CD4-positive, CD25-positive, alpha-beta regulatory T cell (primary cell): ENCODE results near the gene TARBP2. TPM values are rescaled to one million over a fixed set of nuclear protein-coding genes. Genes with fewer than 3 reads are reported as not detected.

Experiments
- ATAC-seq, 2 donors: fragments of 150-1000 bp; cut with Tn5 transposase; one replicate each; pipeline ENCODE4 v1.10.0; 2021; ENCODE audit warnings: low read depth in 2 of 2, moderate number of reproducible peaks in 2 of 2, moderate library complexity in 1 of 2
- DNase-seq, 3 donors: peaks; one replicate each; pipeline versions ENCODE4 v3.0.0 to v3.0.0-alpha.2; 2012 to 2022; ENCODE audit warnings: mixed read lengths in 1 of 3
- H3K27ac ChIP-seq: one replicate; pipeline ENCODE4 v1.7.0; 2013; ENCODE audit warnings: mild to moderate bottlenecking, low read length; ENCODE audit not compliant: insufficient read depth, poor library complexity, severe bottlenecking
- H3K27me3 ChIP-seq: one replicate; pipeline ENCODE4 v1.7.0; 2013; ENCODE audit warnings: low read length; ENCODE audit not compliant: control insufficient read depth, insufficient read depth
- H3K36me3 ChIP-seq: one replicate; pipeline ENCODE4 v1.7.0; 2013; ENCODE audit warnings: mild to moderate bottlenecking, low read length, moderate library complexity; ENCODE audit not compliant: control insufficient read depth, insufficient read depth
- H3K4me1 ChIP-seq: 2 replicates; pipeline ENCODE4 v1.7.0; 2013; ENCODE audit warnings: mild to moderate bottlenecking, low read length; ENCODE audit not compliant: insufficient read depth, control insufficient read depth, poor library complexity, severe bottlenecking
- H3K4me3 ChIP-seq: one replicate; pipeline ENCODE4 v1.7.0; 2013; ENCODE audit warnings: low read depth, mild to moderate bottlenecking, low read length, moderate library complexity
- H3K9me3 ChIP-seq, 2 experiments: 1 replicate in 1 of 2; 2 replicates in 1 of 2; pipeline ENCODE4 v1.7.0; 2013; ENCODE audit warnings: low read length in 2 of 2, mild to moderate bottlenecking in 1 of 2, moderate library complexity in 1 of 2; ENCODE audit not compliant: control insufficient read depth in 2 of 2
- H3K27ac Mint-ChIP-seq, 3 donors: one replicate each; pipeline ENCODE4 v1.8.0; 2020 to 2022; ENCODE audit warnings: mild to moderate bottlenecking in 3 of 3, mixed read lengths in 3 of 3, moderate library complexity in 2 of 3
- H3K27me3 Mint-ChIP-seq: one replicate; pipeline ENCODE4 v1.8.0; 2022; ENCODE audit warnings: mild to moderate bottlenecking, mixed read lengths
- H3K36me3 Mint-ChIP-seq: one replicate; pipeline ENCODE4 v1.8.0; 2020; ENCODE audit warnings: mixed read lengths
- H3K4me1 Mint-ChIP-seq, 4 donors: one replicate each; pipeline ENCODE4 v1.8.0; 2020 to 2022; ENCODE audit warnings: mixed read lengths in 4 of 4, mild to moderate bottlenecking in 1 of 4
- H3K4me3 Mint-ChIP-seq, 4 donors: one replicate each; pipeline ENCODE4 v1.8.0; 2020 to 2022; ENCODE audit warnings: mild to moderate bottlenecking in 4 of 4, mixed read lengths in 4 of 4, moderate library complexity in 3 of 4
- H3K9me3 Mint-ChIP-seq, 7 donors: one replicate each; pipeline ENCODE4 v1.8.0; 2020 to 2022; ENCODE audit warnings: mixed read lengths in 7 of 7, mild to moderate bottlenecking in 3 of 7, moderate library complexity in 2 of 7
- polyA plus RNA-seq, 4 donors: library from polyadenylated mRNA; unstranded; fragments of 300-500 nt; fragmentation: Illumina TruSeq; gene quantifications; one replicate each; pipeline ENCODE4 v1.2.3, GENCODE V29; 2021
- total RNA-seq: library from RNA; stranded (reverse); gene quantifications from one replicate; pipeline ENCODE4 v1.2.3, GENCODE V29; 2022

The TARBP2 gene
- total and polyA plus RNA-seq, 5 donors from 2014 or later, result 22.5 to 29.1 (median 25.1) TPM

DNA sequence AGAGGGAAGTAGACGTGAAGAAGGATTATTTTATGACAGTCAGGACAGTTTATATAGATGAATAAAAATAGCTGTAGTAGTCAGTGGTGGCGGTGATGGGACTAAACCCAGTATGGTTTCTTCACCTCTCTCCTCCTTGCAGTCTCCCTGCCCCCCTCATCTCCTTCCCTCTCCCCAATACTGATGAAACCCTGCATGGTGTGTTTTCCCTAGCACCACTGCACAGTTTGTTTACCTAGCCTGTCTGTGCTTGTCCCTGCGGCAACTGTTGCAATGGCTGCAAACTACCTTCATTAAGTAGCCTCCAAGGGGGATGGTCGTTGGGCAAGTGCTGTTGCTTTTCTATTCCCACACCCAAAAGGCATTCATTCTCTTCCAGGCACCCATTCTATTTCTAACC lies 34.4 kb upstream of the TARBP2 start:
- peaks cover 97% of the 10 kb centered on the region for H3K36me3 ChIP-seq
- Mint-ChIP-seq H3K4me1 (peaks cover 11 to 42% (median 12%) of the 10 kb centered on the region in 4 donors), H3K9me3 (no peaks in the 10 kb centered on the region), H3K27ac (peak overlapping the region in 1 of 3 donors; percentile 67), H3K36me3 (peaks cover 59% of the 10 kb centered on the region), H3K27me3 (no peaks in the 10 kb centered on the region), H3K4me3 (peak overlapping the region in 1 of 4 donors; percentile 54)
- no peak for ATAC-seq
- no peaks in the 10 kb centered on the region for H3K9me3 ChIP-seq
- no peaks in the 10 kb centered on the region for H3K27me3 ChIP-seq
- H3K4me3 ChIP-seq, result no peak overlapping the region
- no peak overlapping the region for H3K27ac ChIP-seq
- no peak for DNase-seq
- no peaks in the 10 kb centered on the region for H3K4me1 ChIP-seq

DNA sequence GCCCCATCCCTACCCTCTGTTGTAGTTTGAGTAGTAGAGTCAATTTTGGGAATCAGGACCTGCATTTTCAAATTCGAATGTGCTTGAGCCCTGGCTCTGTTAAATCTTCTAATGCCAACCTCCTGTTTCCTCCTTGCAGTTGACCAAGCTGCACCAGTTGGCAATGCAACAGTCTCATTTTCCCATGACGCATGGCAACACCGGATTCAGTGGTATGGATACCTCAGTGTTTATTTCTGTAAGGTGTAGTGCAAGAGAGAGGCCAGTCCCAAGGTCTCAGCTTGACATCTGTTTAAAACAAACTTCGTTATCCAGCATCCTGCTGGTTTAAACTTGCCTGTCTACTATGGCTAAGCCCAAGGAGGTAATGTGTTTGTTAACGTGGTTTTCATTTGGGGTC lies 34.0 kb upstream of the TARBP2 start:
- Mint-ChIP-seq H3K4me1 (peaks cover 16 to 46% (median 16%) of the 10 kb centered on the region in 4 donors), H3K4me3 (no peak overlapping the region), H3K36me3 (peaks cover 60% of the 10 kb centered on the region), H3K27me3 (no peaks in the 10 kb centered on the region), H3K27ac (peak overlapping the region in 2 of 3 donors; percentile 26 to 67), H3K9me3 (no peaks in the 10 kb centered on the region)
- no peak overlapping the region for H3K4me3 ChIP-seq
- H3K36me3 ChIP-seq, result peaks cover 97% of the 10 kb centered on the region
- H3K27ac ChIP-seq, result no peak overlapping the region
- H3K4me1 ChIP-seq, result no peaks in the 10 kb centered on the region
- H3K27me3 ChIP-seq, result no peaks in the 10 kb centered on the region
- no peak for DNase-seq
- no peaks in the 10 kb centered on the region for H3K9me3 ChIP-seq
- ATAC-seq, result no peak

DNA sequence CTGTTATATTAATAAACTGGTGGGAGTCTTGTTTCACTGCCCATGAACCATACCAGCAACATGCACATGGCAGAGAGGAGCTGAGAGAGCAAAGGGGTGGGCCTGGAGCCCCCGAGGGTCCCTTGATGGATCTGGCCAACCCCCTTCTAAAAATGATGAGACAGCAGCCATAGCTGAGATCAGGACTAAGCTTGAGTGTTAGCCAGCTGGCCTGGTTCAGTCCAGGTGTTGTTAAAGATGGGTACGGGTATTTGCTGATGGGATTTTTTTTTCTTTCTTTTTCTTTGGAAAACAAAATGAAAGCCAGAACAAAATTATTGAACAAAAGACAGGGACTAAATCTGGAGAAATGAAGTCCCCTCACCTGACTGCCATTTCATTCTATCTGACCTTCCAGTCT lies 33.2 kb upstream of the TARBP2 start:
- DNase-seq (no peak), ATAC-seq (no peak)
- H3K9me3 Mint-ChIP-seq, result no peaks in the 10 kb centered on the region
- H3K36me3 ChIP-seq, result peaks cover 97% of the 10 kb centered on the region
- peak overlapping the region; percentile 0 for H3K27ac ChIP-seq
- H3K36me3 Mint-ChIP-seq, result peaks cover 55% of the 10 kb centered on the region
- H3K4me1 Mint-ChIP-seq, result peaks cover 18 to 47% (median 19%) of the 10 kb centered on the region in 4 donors
- H3K27me3 ChIP-seq, result no peaks in the 10 kb centered on the region
- no peak overlapping the region for H3K27ac Mint-ChIP-seq
- no peaks in the 10 kb centered on the region for H3K9me3 ChIP-seq
- H3K27me3 Mint-ChIP-seq, result no peaks in the 10 kb centered on the region
- no peak overlapping the region for H3K4me3 Mint-ChIP-seq
- H3K4me3 ChIP-seq, result no peak overlapping the region
- H3K4me1 ChIP-seq, result no peaks in the 10 kb centered on the region

DNA sequence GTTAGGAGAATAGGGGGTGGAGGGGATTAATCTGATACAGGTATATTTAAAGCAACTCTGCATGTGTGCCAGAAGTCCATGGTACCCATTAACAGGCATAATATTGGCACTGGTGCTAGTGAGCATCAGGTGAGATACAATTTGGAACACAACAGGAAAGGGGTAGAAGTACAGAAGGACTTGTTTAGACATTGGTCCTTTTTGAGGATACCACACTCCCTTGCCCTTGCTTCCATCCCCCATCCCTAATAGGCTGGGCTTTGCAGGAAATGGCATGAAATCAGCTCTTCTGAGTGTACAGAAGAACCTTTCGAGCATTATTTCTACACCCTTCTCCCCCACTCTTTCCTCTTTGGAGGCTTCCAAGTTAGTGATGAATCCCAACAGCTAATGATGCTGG lies 32.8 kb upstream of the TARBP2 start:
- no peak overlapping the region for H3K4me3 ChIP-seq
- H3K4me3 Mint-ChIP-seq, result no peak overlapping the region
- H3K27ac Mint-ChIP-seq, result peak overlapping the region in 1 of 3 donors; percentile 9
- peaks cover 97% of the 10 kb centered on the region for H3K36me3 ChIP-seq
- no peaks in the 10 kb centered on the region for H3K27me3 Mint-ChIP-seq
- H3K4me1 ChIP-seq, result peaks cover under 1% of the 10 kb centered on the region
- H3K9me3 Mint-ChIP-seq, result no peaks in the 10 kb centered on the region
- no peaks in the 10 kb centered on the region for H3K9me3 ChIP-seq
- no peak for DNase-seq
- H3K27me3 ChIP-seq, result no peaks in the 10 kb centered on the region
- H3K4me1 Mint-ChIP-seq, result peaks cover 16 to 47% (median 20%) of the 10 kb centered on the region in 4 donors
- ATAC-seq, result no peak
- H3K27ac ChIP-seq, result no peak overlapping the region
- H3K36me3 Mint-ChIP-seq, result peaks cover 56% of the 10 kb centered on the region

DNA sequence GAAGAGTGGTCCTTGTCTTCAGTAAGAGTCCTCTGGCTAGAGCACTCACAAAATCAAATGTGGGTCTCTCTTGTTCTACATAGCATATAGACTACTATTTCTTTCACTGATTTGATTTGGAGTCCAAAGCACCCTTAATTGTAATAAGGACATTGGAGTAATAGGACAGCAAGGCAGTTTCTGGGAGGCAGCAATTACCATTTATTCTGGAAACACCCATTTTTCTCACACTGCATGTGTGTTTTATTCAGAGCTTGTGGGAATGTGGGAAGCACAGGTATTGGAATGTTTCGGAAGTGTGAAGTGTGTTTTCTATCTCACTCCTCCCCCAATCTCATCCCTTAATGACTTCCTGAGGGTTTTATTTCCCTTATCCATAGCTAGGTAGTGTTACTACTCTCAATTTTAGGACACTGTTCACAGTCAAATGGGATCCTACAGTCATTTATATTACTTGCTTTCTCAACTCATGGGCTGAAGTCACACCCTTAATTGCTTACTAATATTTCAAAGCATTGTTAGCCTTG lies 29.0 kb upstream of the TARBP2 start:
- Histone ChIP-seq H3K4me3 (no peak overlapping the region), H3K4me1 (peaks cover 18% of the 10 kb centered on the region), H3K9me3 (no peaks in the 10 kb centered on the region), H3K27me3 (no peaks in the 10 kb centered on the region), H3K27ac (no peak overlapping the region), H3K36me3 (peaks cover 97% of the 10 kb centered on the region)
- ATAC-seq (no peak), DNase-seq (no peak)
- Mint-ChIP-seq H3K27me3 (no peaks in the 10 kb centered on the region), H3K4me1 (peaks cover 25 to 55% (median 40%) of the 10 kb centered on the region in 4 donors), H3K27ac (no peak overlapping the region), H3K9me3 (no peaks in the 10 kb centered on the region), H3K4me3 (no peak overlapping the region), H3K36me3 (peaks cover 64% of the 10 kb centered on the region)

DNA sequence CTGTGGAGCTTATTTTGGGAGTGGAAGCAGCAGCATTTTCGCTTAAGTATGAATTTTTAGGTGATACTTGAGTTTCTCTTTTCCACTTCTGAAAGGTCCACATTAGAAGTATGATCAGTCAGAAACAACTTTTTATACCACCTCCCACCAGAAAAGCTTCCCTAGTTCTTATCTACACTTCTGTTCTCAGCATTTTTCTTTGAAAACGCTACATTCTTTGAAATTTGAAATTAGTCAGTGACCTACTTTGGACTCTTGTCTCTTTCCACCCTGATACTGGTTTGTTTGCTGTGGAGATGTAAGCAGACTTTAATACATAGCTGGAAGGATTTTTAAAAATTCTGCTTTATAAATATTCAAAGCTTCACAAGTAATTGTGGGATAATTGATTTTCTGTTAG lies 27.0 kb upstream of the TARBP2 start:
- Histone ChIP-seq H3K36me3 (peaks cover 94% of the 10 kb centered on the region), H3K4me1 (peaks cover 18% of the 10 kb centered on the region), H3K27ac (peak overlapping the region; percentile 20), H3K9me3 (no peaks in the 10 kb centered on the region), H3K4me3 (peak overlapping the region; percentile 15), H3K27me3 (no peaks in the 10 kb centered on the region)
- no peaks in the 10 kb centered on the region for H3K9me3 Mint-ChIP-seq
- H3K27ac Mint-ChIP-seq, result peak overlapping the region; percentile 37 to 84 (median 50)
- H3K36me3 Mint-ChIP-seq, result peaks cover 51% of the 10 kb centered on the region
- H3K27me3 Mint-ChIP-seq, result no peaks in the 10 kb centered on the region
- DNase-seq (no peak), ATAC-seq (no peak)
- peaks cover 25 to 56% (median 39%) of the 10 kb centered on the region in 4 donors for H3K4me1 Mint-ChIP-seq
- H3K4me3 Mint-ChIP-seq, result peak overlapping the region in 3 of 4 donors; percentile 29 to 40 (median 38)

DNA sequence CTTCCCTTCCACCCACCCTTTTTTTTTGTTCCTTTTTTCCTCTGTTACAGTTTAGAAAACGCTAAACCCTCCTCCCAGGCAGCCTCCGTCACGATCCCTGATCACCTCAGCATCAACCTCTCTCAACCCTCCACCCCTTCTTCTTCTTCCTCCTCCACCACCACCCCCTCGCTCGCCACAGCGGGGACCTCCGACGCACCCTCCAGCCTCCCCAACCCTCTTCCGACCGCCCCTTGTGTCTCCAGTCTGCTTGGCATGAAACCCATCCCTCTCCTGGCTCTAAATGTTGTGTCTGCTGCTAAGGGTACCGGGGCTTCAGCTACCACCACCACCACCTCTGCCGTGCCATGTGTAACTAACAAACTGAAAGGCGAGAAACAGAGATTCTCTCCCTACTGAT lies 26.3 kb upstream of the TARBP2 start:
- Histone ChIP-seq H3K27me3 (no peaks in the 10 kb centered on the region), H3K4me1 (peaks cover 18% of the 10 kb centered on the region), H3K9me3 (no peaks in the 10 kb centered on the region), H3K36me3 (peaks cover 94% of the 10 kb centered on the region), H3K27ac (no peak overlapping the region), H3K4me3 (peak overlapping the region; percentile 15)
- H3K9me3 Mint-ChIP-seq, result no peaks in the 10 kb centered on the region
- no peak for DNase-seq
- H3K27me3 Mint-ChIP-seq, result no peaks in the 10 kb centered on the region
- H3K27ac Mint-ChIP-seq, result peak overlapping the region; percentile 2 to 94 (median 84)
- peak overlapping the region; percentile 17 to 56 (median 40) for H3K4me3 Mint-ChIP-seq
- peaks cover 25 to 64% (median 40%) of the 10 kb centered on the region in 4 donors for H3K4me1 Mint-ChIP-seq
- peaks cover 54% of the 10 kb centered on the region for H3K36me3 Mint-ChIP-seq
- no peak for ATAC-seq

DNA sequence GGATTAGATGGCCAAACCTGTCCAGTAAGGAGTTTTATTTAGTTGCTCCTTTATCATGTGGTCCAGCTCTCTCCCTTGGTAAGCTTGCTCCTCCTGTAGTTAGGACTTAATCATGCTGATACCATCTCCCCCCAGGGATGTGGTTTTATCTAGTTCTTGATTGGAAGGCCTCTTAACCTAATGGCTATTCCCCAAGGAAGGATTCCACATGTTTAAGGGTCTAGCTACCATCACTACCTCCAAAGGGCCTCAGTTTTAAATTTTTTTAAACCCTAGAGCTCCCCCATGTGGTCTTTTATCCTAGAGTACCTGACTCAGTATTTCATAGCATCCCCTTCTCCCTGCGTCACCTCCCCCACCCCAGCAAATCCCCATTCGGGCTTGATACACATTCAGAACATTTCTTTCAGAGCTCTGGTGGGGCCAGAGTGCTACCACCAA lies 24.3 kb upstream of the TARBP2 start:
- H3K4me1 ChIP-seq, result peaks cover 20% of the 10 kb centered on the region
- no peaks in the 10 kb centered on the region for H3K27me3 Mint-ChIP-seq
- peak in 1 of 2 donors; percentile 21 for ATAC-seq
- H3K27ac ChIP-seq, result peak overlapping the region; percentile 55
- H3K4me1 Mint-ChIP-seq, result peaks cover 15 to 57% (median 41%) of the 10 kb centered on the region in 4 donors
- H3K4me3 ChIP-seq, result no peak overlapping the region
- peaks cover 48% of the 10 kb centered on the region for H3K36me3 Mint-ChIP-seq
- H3K27ac Mint-ChIP-seq, result peak overlapping the region in 2 of 3 donors; percentile 71 to 74
- no peaks in the 10 kb centered on the region for H3K9me3 ChIP-seq
- no peaks in the 10 kb centered on the region for H3K27me3 ChIP-seq
- H3K36me3 ChIP-seq, result peaks cover 88% of the 10 kb centered on the region
- H3K4me3 Mint-ChIP-seq, result peak overlapping the region in 2 of 4 donors; percentile 42 to 44
- H3K9me3 Mint-ChIP-seq, result no peaks in the 10 kb centered on the region
- DNase-seq, result no peak
